ENCODE results near the gene KREMEN2.
"Not testable (repeated sequence)": the region's sequence is repeated elsewhere in the genome, so short reads cannot be mapped to it uniquely, and the experiment has no call there.

Gene KREMEN2, protein sequence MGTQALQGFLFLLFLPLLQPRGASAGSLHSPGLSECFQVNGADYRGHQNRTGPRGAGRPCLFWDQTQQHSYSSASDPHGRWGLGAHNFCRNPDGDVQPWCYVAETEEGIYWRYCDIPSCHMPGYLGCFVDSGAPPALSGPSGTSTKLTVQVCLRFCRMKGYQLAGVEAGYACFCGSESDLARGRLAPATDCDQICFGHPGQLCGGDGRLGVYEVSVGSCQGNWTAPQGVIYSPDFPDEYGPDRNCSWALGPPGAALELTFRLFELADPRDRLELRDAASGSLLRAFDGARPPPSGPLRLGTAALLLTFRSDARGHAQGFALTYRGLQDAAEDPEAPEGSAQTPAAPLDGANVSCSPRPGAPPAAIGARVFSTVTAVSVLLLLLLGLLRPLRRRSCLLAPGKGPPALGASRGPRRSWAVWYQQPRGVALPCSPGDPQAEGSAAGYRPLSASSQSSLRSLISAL

DNA sequence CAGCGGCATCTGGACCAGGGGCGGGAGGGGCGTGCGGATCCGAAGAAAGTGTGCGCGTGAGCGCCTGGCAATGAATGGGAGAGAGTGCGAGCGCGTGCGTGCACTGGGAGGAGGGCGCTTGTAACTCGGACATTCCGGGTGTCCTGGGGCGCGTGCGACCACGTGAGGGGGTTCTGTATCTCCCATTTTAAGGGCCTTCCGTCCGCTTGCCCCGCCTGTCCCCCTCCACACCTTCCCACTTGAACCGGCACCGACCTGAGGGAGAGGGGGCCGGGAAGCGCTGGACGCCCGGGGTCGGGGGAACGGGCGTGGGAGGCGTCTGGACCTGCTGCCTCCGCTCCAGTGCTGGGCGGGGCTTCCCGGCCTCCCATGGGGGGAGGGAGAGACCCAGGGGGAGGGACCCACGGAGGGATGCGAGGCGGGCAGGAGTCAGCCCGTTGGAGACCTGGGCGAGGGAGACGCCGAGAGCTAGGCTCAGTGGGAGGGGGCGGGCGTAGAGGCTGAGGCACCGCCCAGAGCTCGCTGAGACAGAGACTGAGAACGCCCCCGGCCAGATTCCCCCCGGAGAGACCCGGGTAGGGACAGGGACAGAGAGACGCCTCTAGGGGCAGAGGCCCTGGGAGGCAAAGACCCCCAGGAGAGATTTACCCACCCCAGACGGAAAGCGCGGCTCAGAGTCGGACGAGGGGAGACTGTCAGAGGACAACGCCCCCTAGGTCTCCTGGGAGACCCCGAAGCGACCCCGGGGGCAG, at the start of gene KREMEN2:
KREMEN2 (plus strand) TSS at position 553 of the 752 bp plus-strand sequence. CDS start 246 bp downstream, outside the sequence.
- DNase-seq, result peak; percentile 65

DNA sequence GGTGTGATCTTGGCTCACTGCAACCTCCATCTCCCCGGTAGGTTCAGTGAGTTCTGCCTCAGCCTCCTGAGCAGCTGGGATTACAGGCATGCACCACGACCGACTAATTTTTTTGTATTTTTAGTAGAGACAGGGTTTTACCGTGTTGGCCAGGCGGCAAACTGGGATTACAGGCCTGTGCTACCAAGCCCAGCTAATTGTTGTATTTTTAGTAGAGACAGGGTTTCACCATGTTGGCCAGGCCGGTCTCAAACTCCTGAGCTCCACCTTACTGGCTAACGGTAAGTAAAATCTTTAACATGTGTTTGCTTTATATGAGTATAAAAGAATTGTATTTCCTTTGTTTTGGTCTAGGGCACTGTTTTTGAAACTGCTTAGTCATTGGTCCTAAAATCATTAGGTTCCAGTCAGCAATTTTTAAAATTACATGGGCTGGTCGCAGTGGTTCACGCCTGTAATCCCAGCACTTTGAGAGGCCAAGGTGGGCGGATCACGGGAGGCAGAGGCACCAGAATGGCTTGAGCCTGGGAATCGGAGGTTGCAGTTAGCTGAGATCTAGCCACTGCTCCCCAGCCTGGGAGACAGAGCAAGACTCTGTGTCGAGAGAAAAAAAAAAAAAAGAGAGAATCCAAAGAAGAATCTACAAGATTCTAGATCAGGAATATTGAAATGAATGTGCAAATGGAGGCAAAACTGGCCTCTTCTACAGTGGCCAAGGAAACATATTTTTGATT, 48.7 kb upstream of the KREMEN2 start:
- no peak for DNase-seq

DNA sequence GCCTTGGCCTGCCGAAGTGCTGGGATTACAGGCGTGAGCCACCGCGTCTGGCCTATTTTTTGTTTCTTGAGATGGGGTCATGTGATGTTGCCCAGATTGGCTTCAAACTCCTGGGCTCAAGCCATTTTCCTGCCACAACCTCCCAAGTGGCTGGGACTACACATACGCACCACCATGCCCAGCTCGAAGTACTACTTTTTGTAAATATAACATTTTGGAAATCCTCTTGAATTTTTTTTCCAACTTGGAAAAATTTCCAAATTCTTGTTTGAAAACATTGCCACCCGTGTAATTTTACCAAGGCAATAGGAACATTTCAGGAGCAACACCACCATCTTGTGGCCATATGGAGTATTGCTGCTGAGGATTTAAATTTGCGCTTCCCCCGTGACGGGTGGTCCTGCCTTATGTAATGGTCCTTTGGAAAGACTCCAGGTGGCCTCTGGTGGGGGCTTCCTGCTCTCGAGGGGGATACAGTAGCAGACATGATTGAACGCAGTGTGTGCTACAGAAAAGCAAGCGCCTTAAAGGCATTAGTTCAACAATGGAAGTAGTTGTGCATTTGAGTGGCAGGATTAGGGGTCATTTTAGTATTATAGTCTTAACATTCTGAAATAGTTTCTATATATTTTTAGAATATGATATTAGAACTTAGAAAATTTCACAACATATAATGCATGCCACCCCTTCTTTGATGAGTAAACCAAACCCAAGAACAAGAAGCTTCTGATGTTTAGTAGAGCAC, 44.4 kb upstream of the KREMEN2 start:
- DNase-seq, result peak; percentile 89

DNA sequence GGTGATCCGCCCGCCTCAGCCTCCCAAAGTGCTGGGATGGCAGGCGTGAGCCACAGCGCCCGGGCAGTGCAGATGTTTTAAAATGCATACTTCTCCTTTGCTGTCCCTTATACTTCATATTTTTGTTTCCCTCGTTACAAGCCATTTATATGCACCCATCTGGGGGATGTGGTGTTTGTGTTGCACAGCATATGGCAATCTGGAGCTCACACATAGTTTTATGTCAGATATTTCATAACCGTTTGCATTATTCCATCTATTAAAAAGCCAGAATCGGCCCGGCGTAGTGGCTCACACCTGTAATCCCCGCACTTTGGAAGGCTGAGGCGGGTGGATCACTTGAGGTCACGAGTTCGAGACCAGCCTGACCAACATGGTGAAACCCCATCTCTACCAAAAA, 40.6 kb upstream of the KREMEN2 start:
- DNase-seq, result no peak

DNA sequence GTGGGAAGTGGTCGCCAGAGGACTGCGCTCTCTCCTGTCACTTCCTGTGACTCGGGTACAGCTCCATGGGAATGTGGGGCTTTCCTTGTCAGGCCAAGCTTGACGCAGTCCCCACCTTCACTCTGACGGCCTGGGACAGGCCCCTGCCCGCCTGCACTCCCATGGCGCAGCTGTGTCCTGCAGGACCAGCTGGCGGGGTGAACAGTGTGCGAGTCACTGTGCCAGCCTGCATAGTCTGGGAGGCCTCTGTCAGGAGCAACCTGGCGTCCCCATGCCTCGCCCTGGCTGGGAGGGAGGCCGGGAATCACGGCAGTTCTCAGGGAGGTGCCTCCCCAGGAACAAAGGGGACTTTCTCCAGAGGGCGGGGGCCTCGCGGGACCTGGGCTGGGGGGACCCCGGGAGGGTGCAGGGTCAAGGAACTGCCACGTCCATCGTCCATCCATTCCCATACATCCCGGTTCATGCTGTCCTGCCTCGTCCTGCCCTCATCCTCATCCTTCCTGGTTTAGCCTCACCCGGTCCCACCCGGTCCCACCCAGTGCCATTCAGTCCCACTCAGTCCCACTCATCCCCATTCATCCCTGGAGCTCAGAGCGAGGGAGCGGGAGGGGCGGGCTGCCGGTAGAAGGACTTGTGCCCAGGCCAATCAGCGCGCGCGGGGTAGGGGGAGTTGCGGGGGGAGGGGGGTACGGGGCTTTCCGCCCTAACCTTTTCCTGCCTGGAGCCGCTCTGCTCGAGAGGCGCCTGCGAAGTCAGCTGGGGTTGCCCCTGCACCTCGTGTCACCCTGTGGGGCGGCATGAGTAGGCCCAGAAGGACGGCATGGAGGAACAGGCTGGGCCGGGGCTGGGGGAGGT, 38.9 kb upstream of the KREMEN2 start:
- DNase-seq, result peak; percentile 9

DNA sequence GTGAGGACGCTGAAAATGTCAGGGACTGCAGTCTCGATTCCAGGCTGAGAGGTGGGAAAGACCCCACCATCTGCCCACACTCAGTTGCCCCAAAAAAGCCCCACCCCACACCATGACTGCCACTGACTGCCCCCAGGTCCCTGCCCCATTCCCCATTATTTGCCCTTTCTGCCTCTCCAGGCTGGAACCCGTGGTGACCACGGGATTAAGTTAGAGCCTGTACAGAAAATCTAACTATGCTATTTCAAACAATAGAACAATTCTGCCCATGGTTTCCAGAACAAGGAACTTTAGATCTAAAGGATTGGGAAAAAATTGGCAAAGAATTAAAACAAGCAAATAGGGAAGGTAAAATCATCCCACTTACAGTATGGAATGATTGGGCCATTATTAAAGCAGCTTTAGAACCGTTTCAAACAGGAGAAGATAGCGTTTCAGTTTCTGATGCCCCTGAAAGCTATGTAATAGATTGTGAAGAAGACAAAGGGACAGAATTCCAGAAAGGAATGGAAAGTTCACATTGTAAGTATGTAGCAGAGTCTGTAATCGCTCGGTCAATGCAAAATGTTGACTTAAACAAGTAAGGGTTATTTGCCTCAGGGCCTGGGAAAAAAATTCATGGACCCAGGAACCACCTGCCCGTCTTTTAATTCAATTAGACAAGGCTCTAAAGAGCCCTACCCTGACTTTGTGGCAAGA, 38.0 kb upstream of the KREMEN2 start:
- peak; percentile 9 for DNase-seq

DNA sequence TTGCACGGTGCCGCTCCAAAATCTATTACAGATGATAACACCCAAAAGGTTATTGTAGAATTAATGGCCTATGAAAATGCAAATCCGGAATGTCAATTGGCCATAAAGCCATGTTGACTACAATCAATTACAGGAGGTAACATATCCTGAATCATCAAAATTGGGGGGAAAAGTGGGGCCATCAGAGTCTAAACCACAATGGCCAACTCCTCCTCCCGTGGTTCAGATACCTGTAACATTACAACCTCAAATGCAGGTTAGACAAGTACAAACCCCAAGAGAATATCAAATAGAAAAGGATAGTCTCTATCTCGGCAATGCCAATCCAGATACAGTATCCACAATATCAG, 37.5 kb upstream of the KREMEN2 start:
- DNase-seq, result no peak

DNA sequence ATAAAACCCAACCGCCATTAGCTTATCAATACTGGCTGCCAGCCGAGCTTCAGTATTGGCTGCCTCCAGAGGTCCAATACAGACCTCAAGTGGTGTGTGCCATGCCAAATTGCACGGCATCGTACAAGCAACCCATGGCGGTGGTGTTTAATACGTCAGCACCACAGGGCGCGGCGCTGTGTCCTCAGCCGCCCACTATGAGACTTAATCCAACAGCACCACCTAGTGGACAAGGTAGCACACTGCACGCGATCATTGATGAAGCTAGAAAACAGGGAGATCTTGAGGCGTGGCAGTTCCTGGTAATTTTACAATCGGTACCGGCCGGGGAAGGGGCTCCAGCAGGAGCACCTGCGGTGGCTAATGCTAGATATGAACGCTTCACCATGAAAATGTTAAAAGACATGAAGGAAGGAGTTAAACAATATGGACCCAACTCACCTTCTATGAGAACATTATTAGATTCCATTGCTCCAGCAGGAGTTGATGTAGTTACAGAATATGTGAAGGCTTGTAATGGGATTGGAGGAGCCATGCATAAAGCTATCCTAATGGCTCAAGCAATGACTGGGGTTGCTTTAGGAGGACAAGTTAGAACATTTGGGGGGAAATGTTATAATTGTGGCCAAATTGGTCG, 36.9 kb upstream of the KREMEN2 start:
- DNase-seq, result peak; percentile 90

DNA sequence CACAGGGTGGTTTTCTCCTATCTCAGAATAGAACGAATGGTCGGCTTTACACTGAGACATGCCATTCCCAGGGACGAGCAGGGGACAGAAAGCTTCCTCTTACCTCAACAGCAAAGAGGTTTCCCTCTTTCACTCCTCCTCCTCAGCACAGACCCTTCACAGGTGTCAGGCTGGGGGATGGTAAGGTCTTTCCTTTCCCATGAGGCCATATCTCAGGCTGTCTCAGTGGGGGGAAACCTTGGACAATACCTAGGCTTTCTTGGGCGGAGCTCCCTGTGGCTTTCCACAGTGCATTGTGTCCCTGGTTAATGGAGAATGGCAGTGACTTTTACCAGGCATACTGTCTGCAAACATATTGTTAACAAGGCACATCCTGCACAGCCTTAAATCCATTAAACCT, 35.9 kb upstream of the KREMEN2 start:
- not testable (repeated sequence) for DNase-seq

DNA sequence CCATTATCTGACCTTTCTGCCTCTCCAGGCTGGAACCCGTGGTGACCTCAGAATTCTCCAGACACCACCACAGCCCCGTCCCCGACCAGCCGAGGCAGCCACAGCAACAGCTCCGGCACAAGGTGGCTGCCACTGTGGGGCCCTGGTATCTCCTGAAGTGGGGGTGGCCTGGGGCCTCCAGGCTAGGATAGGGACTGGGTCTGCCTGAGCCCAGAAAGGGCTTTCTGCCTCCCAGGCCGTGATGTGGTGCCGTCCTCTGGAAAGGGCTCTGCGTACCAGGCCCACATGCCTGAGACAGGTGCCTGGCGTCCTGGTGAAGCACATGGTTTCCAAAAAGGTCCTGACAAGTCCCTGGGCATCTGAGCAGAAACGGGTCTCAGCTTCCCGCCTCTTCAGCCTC, 35.3 kb upstream of the KREMEN2 start:
- no peak for DNase-seq

DNA sequence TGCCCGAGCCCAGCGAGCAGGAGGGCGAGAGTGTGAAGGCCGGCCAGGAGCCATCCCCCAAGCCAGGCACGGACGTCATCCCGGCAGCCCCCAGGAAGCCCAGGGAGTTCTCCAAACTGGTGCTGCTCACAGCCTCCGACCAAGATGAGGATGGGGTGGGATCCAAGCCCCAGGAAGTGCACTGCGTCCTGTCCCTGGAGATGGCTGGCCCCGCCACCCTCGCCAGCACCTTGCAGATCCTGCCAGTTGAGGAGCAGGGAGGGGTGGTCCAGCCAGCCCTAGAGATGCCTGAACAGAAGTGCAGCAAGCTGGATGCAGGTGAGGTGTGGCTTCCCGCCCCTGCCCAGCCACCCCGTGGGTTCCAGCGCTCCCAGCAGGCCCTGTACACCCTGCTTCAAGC, 34.4 kb upstream of the KREMEN2 start:
- no peak for DNase-seq

DNA sequence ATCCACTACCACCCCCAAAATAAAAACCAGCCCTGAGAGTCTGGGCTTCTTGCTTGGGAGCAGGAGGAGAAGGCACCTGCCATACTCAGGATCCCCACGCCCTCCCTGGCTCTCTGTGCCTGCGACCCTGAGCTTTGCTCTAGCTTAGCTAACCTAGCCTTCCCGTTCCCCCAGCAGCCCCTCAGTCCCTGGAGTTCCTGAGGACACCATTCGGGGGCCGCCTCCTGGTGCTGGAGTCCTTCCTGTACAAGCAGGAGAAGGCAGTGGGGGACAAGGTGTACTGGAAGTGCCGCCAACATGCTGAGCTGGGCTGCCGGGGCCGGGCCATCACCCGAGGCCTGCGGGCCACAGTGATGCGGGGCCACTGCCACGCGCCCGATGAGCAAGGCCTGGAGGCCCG, 33.8 kb upstream of the KREMEN2 start:
- DNase-seq, result no peak

DNA sequence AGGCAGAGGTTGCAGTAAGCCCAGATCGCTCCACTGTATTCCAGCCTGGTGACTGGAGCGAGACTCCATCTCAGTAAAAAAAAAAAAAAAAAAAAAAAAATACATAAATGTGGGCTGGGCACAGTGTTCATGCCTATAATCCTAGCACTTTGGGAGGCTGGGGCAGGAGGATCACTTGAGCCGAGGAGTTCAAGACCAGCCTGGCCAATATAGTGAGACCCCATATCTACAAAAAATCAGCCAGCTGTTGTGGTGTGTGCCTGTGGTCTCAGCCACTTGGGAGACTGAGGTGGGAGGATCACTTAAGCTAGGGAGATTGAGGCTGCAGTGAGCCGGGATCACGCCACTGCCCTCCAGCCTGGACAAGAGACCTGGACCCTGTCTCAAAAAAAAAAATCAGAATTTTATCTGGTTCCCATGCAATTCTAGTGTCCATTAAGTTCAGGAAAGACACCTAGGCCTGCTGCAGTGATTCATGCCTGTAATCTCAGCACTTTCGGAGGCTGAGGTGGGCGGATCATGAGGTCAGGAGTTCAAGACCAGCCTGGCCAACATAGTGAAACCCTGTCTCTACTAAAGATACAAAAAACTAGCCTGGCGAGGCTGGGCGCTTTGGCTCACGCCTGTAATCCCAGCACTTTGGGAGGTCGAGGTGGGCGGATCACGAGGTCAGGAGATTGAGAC, 32.7 kb upstream of the KREMEN2 start:
- DNase-seq, result not testable (repeated sequence)

DNA sequence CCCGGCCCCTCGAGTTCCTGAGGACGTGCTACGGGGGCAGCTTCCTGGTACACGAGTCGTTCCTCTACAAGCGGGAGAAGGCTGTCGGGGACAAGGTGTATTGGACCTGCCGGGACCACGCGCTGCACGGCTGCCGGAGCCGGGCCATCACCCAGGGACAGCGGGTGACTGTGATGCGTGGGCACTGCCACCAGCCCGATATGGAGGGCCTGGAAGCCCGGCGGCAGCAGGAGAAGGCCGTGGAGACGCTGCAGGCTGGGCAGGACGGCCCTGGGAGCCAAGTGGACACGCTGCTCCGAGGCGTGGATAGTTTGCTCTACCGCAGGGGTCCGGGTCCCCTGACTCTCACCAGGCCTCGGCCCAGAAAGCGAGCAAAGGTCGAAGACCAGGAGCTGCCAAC, 30.9 kb upstream of the KREMEN2 start:
- DNase-seq, result no peak

DNA sequence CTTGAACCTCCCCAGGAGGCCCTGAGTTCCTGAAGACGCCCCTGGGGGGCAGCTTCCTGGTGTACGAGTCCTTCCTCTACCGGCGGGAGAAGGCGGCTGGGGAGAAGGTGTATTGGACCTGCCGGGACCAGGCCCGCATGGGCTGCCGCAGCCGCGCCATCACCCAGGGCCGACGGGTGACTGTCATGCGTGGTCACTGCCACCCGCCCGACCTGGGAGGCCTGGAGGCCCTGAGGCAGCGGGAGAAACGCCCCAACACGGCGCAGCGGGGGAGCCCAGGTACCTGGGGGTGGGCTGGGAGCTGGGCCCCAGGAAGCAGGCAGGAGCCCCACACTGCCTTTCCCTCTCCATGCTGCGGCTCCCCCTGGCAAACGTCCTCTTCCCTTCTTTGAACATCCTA, 30.4 kb upstream of the KREMEN2 start:
- no peak for DNase-seq

DNA sequence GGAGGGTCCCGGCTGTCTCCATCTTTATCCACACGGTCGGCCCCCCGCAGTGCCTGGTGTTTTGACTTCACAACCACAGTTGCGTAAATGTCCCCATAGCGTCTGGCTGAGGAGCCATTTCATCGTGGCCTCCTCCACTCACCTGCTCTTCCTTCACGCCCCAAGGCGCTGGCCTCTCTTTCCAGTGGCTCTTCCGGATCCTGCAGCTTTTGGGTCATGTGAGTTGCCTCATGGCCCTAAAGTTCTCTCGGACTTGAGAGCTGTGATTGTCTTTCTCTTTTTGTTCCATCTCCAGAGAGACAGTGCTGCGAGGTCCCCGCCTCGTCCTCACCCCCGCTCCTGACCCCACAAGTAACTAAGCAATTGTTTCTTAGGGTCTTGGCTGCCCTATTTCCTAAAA, 29.6 kb upstream of the KREMEN2 start:
- DNase-seq, result no peak

DNA sequence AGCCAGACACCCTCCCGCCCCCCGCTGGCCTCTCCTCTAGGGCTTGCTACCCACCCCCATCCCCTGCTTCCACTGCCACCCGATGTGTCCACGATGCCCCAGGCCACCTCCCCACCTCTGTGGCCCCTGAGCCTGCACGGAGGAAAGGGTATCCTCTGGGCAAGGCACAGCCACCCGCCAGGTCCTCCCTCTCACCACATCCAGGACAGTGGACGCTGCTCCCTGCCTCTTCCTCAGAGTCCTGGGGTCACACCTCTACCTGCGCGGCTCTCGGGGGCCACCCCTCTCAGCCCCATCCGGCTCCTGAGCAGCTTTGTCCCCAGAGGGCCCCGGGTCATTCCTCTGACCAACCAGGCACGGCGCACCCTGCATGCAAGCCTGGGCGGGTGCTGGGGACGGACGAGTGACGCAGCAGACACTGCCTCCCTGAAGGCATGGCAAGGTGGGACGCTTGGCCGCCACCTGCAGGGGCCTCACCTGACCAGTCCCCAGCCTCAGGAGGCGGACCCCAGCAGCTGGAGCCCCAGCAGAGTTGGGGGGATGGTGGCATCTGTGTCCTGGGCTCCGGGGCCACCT, 27.6 kb upstream of the KREMEN2 start:
- DNase-seq, result no peak

DNA sequence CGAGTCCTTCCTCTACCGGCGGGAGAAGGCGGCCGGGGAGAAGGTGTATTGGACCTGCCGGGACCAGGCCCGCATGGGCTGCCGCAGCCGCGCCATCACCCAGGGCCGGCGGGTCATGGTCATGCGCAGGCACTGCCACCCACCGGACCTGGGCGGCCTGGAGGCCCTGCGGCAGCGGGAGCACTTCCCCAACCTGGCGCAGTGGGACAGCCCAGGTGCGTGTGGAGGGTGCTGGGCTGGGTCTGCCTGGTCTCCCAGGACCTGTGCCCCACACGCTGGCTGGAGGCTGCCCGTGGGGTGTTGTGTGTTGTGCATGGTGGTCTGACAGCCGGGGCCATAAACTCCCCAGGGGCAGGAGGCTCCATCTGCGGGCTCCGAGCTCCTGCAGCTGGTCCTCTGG, 26.9 kb upstream of the KREMEN2 start:
- DNase-seq, result no peak

DNA sequence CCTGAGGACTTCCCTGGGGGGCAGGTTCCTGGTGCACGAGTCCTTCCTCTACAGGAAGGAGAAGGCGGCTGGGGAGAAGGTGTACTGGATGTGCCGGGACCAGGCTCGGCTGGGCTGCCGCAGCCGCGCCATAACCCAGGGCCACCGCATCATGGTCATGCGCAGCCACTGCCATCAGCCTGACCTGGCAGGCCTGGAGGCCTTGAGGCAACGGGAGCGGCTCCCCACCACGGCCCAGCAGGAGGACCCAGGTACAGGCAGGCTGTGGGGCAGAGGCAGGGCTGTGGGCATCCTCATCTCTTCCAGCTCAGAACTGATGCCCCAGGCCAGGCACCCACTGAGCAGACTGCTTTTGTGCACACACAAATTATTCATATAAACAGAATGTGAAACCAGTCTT, 25.9 kb upstream of the KREMEN2 start:
- no peak for DNase-seq

DNA sequence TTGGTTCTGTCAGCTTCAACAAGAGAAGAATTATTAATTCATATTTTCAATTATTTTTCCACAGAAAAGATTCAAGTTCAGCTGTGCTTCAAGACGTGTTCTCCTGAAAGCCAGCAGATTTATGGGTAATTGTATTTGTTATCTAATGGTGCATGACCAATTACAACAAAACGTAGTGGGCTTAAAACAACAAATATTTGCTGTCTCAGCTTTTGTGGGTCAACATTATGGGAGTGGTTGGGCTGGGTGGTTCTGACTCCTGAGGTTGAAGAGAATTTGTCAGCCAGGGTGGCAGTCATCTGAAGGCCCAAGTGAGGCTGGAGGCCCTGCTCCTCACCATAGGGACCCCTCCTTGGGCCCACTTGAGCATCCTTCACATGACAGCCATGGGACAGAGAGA, 24.1 kb upstream of the KREMEN2 start:
- DNase-seq, result no peak
